ENCODE measurements around the gene BNIP5. TPM values are rescaled to one million over a fixed set of nuclear protein-coding genes. Genes with fewer than 3 reads are reported as not detected.
A peak's percentile ranks its signal among the peaks of the same experiment; 100 is the strongest.

Gene BNIP5
- total and polyA plus RNA-seq, 12 donors, result 0.04 to 0.11 TPM; not detected in 10

- no peak overlapping the region for H3K4me3 ChIP-seq
- DNase-seq, result no peak
- TF ChIP-seq, protein P1, sequence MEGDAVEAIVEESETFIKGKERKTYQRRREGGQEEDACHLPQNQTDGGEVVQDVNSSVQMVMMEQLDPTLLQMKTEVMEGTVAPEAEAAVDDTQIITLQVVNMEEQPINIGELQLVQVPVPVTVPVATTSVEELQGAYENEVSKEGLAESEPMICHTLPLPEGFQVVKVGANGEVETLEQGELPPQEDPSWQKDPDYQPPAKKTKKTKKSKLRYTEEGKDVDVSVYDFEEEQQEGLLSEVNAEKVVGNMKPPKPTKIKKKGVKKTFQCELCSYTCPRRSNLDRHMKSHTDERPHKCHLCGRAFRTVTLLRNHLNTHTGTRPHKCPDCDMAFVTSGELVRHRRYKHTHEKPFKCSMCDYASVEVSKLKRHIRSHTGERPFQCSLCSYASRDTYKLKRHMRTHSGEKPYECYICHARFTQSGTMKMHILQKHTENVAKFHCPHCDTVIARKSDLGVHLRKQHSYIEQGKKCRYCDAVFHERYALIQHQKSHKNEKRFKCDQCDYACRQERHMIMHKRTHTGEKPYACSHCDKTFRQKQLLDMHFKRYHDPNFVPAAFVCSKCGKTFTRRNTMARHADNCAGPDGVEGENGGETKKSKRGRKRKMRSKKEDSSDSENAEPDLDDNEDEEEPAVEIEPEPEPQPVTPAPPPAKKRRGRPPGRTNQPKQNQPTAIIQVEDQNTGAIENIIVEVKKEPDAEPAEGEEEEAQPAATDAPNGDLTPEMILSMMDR (IDR thresholded peaks at IDR 0.05), result no peak
- TF ChIP-seq POLR2A (IDR thresholded peaks at IDR 0.05), result no peak
- peaks cover 0 to 7% of the 10 kb centered on the region in 2 donors for H3K4me1 ChIP-seq (replicated peaks in 1 of 2)
- H3K27me3 ChIP-seq, result no peaks in the 10 kb centered on the region
- WGBS, 4 donors, result 91 to 96% (median 95%) methylated on average over 11 of the region's 11 CpGs
- intact Hi-C loops (cut with DNase I), result no loop called here
- no peaks in the 10 kb centered on the region for H3K9me3 ChIP-seq (replicated peaks in 1 of 3)
- H3K27ac ChIP-seq, result no peak overlapping the region
- no peaks in the 10 kb centered on the region for H3K36me3 ChIP-seq (replicated peaks in 1 of 2)
Measured at GRCh38 chr6:36305885-36306284, 30.8 kb downstream of the BNIP5 start.

GRCh38 chr6:36302227-36302976 is 34.3 kb downstream of the BNIP5 start:
- no peak overlapping the region for H3K4me3 ChIP-seq
- no peak overlapping the region for H3K27ac ChIP-seq
- H3K9me3 ChIP-seq (replicated peaks in 1 of 3), result no peaks in the 10 kb centered on the region
- TF ChIP-seq, protein P1 (IDR thresholded peaks at IDR 0.05), result peak; percentile 89 to 94 (median 94)
- no peak for TF ChIP-seq POLR2A (IDR thresholded peaks at IDR 0.05)
- peak; percentile 85 to 97 (median 90) for DNase-seq
- WGBS, 4 donors, result 34 to 42% (median 35%) methylated on average over 12 to 13 of the region's 13 CpGs
- H3K27me3 ChIP-seq, result no peaks in the 10 kb centered on the region
- peaks cover 0 to 7% of the 10 kb centered on the region in 2 donors for H3K4me1 ChIP-seq (replicated peaks in 1 of 2)
- intact Hi-C loops (cut with DNase I), result loop anchor here in 1 of 2 donors (5.0 kb wide), 1 partner anchor 55 kb away; no protein-coding TSS in a partner anchor
- H3K36me3 ChIP-seq (replicated peaks in 1 of 2), result no peaks in the 10 kb centered on the region

DNA sequence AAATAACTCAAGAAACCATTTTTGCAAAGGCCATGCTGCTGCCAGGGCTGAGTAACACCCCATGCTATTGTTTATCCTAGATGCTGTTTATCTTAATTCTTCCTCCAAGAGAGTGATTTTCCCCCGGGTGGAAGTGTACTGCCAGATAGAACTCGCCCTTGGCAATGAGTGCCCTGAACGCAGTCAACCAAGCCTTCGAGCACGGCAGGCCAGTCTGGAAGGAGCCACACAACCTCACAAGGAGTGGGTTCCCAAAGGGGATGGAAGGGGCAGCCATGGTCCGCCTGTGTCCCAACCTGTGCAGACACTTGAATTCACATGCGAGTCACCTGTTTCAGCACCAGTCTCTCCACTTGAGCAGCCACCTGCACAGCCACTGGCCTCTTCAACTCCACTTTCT is 34.9 kb downstream of the BNIP5 start:
- H3K36me3 ChIP-seq (replicated peaks in 1 of 2), result no peaks in the 10 kb centered on the region
- intact Hi-C loops (cut with DNase I), result loop anchor here in 1 of 2 donors (5.0 kb wide), 1 partner anchor 56 kb away; no protein-coding TSS in a partner anchor
- H3K27ac ChIP-seq, result no peak overlapping the region
- H3K9me3 ChIP-seq (replicated peaks in 1 of 3), result no peaks in the 10 kb centered on the region
- TF ChIP-seq, protein P1 (IDR thresholded peaks at IDR 0.05), result no peak
- TF ChIP-seq POLR2A (IDR thresholded peaks at IDR 0.05), result no peak
- 65 to 75% (median 70%) methylated on average over 7 of the region's 7 CpGs for WGBS, 4 donors
- peaks cover 0 to 7% of the 10 kb centered on the region in 2 donors for H3K4me1 ChIP-seq (replicated peaks in 1 of 2)
- H3K27me3 ChIP-seq, result no peaks in the 10 kb centered on the region
- no peak overlapping the region for H3K4me3 ChIP-seq
- no peak for DNase-seq

DNA sequence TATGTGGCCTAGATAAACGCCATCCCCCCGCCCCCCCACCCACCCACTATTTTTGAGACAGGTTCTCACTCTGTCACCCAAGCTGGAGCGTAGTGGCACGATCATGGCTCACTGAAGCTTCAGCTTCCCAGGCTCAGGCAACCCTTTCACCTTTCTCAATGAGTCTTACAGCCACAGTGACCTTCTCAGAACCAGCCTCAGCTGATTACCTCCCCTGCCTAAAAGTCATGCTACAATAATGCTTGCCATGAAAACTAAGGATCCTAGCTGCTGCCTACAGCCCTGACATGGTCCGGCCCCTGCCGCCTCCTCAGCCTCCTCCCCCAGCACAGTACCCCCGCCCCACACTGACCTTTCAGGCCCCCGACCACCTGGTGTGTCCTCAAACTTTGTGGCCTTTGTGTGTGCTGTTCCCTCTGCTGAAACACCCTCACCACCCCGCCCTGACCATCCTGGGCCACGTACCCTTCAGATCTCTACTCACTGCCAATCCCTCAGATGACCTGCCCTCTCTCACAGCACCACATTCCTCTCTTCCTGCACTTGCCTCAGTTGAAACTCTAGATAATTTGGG is 35.5 kb downstream of the BNIP5 start:
- DNase-seq, result no peak
- H3K4me1 ChIP-seq (replicated peaks in 1 of 2), result peaks cover 0 to 7% of the 10 kb centered on the region in 2 donors
- WGBS, 4 donors, result 79 to 87% (median 85%) methylated on average over 9 to 10 of the region's 10 CpGs
- no peaks in the 10 kb centered on the region for H3K9me3 ChIP-seq (replicated peaks in 1 of 3)
- intact Hi-C loops (cut with DNase I), result loop anchor here in 1 of 2 donors (5.0 kb wide), 1 partner anchor 56 kb away; no protein-coding TSS in a partner anchor
- H3K27ac ChIP-seq, result no peak overlapping the region
- TF ChIP-seq, protein P1 (IDR thresholded peaks at IDR 0.05), result no peak
- TF ChIP-seq POLR2A (IDR thresholded peaks at IDR 0.05), result no peak
- no peaks in the 10 kb centered on the region for H3K27me3 ChIP-seq
- H3K36me3 ChIP-seq (replicated peaks in 1 of 2), result no peaks in the 10 kb centered on the region
- H3K4me3 ChIP-seq, result no peak overlapping the region
